Body of pancreas (tissue), 4 donors: ENCODE data around the gene PBXIP1.

Experiments used
- POLR2A ChIP-seq, 3 donors: fragments of 450-650 bp; IDR thresholded peaks; one replicate each; pipeline ENCODE4 v1.6.1; 2016; ENCODE audit warnings: antibody characterized with exemption in 3 of 3, mild to moderate bottlenecking in 2 of 3
- TF ChIP-seq, protein P1 (sequence below), 7 experiments: fragments of 450-650 bp in 4 of 7; fragments of 200-600 bp in 3 of 7; sonication (generic) in 3 of 7; IDR thresholded peaks; one replicate each; pipeline ENCODE4 v1.5.1; 2016 to 2019; ENCODE audit warnings: antibody characterized with exemption in 7 of 7

- TF ChIP-seq, protein P1, sequence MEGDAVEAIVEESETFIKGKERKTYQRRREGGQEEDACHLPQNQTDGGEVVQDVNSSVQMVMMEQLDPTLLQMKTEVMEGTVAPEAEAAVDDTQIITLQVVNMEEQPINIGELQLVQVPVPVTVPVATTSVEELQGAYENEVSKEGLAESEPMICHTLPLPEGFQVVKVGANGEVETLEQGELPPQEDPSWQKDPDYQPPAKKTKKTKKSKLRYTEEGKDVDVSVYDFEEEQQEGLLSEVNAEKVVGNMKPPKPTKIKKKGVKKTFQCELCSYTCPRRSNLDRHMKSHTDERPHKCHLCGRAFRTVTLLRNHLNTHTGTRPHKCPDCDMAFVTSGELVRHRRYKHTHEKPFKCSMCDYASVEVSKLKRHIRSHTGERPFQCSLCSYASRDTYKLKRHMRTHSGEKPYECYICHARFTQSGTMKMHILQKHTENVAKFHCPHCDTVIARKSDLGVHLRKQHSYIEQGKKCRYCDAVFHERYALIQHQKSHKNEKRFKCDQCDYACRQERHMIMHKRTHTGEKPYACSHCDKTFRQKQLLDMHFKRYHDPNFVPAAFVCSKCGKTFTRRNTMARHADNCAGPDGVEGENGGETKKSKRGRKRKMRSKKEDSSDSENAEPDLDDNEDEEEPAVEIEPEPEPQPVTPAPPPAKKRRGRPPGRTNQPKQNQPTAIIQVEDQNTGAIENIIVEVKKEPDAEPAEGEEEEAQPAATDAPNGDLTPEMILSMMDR (IDR thresholded peaks at IDR 0.05): peak in 6 of 7 experiments; percentile 15 to 56 (median 28)
- TF ChIP-seq POLR2A (IDR thresholded peaks at IDR 0.05): peak; percentile 60 to 91 (median 81)
Measured at GRCh38 chr1:155001675-155002463, 46.0 kb upstream of the PBXIP1 start.
